Activated CD8-positive, alpha-beta memory T cell treated with anti-CD3 and anti-CD28 coated beads for 4 hours (primary cell): ENCODE data around the gene ROBO1.

Source experiments
- DNase-seq, 2 donors: peaks; one replicate each; pipeline ENCODE4 v3.0.0-alpha.2; 2020; ENCODE audit warnings: low read depth in 2 of 2

ROBO1 gene

GRCh38 chr3:78879295-78879860 is 888.4 kb downstream of the ROBO1 start:
- no peak for DNase-seq

- DNase-seq, result no peak
Observed at GRCh38 chr3:78878789-78879188, 889.0 kb downstream of the ROBO1 start.

- no peak for DNase-seq
Observed at GRCh38 chr3:78878011-78878410, 889.8 kb downstream of the ROBO1 start.

DNA sequence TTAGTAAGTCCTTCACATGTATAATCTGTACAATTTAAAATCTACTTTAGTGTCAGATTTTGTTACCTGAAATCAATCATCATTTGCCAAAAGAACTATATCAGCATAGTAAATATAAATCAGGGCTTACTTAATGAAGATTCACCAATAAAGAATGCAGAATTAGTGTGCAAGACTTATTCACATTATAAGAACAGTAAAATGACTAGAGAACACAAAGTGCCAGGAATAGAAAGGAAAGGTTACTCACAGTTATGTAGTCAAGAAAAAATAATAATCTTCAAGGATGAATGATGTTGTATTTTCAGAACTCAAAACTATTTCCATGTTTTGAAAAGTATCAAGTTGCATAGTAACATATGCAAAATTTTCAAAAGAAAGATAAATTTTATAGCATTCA is 891.9 kb downstream of the ROBO1 start:
- no peak for DNase-seq

- no peak for DNase-seq
Observed at GRCh38 chr3:78875436-78875835, 892.4 kb downstream of the ROBO1 start.

DNA sequence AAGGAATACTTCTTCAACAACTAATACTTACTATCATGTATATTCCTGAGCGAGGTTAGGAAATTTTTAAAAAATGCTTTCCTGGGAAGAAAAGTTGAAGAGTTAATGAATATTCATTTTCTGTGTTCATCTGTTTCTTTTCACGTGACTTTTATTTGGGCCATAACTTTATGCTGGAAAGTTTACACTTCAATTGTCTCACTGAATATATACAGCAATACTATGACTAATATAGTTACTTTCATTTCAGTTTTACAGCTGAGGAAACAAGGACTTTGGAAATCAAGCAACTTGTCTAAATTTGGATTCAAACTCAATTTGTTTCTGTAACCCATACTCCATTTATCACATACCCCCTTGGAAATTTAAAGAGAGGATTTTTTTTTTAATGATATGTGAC is 894.2 kb downstream of the ROBO1 start:
- no peak for DNase-seq

DNA sequence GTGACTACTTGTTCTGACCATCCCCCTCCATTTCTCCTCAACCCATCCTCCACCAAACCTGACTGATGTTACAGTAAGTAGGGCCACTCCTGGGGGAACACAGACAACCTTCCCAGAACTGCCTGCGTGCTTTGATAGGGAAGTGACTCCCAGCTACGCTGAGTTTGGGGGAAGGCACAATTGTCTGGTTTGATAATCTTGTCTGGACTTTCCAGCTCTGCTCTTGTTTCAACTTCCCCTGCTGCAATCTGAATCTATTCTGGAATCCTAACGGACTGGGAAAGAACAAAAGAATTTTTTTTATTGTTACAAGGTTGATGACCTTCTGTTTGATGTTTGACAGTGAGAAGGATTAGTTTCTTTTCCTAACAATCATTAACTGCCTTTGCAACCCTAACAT is 895.6 kb downstream of the ROBO1 start:
- DNase-seq, result no peak

DNA sequence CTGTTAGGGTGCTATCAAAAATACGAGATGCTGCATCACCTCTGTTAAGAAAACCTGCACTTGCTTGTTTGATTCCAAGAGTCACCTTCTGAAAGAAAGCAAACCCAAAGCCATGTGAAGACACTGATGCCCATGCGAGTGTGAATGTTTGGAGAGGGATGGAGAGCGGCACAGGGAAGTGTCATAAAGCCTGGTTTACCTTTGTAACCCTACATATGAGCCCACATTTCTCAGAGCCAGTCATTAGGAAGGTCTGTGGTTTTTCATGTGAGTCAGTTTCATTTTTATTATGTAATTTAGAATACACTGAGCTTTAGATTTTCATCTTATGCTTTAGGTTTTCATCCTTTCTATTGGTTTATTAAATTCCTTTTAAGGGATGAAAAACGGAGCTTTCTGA is 896.8 kb downstream of the ROBO1 start:
- no peak for DNase-seq

- DNase-seq, result no peak
Observed at GRCh38 chr3:78870484-78870883, 897.3 kb downstream of the ROBO1 start.

- DNase-seq, result no peak
Observed at GRCh38 chr3:78868570-78868969, 899.2 kb downstream of the ROBO1 start.

DNA sequence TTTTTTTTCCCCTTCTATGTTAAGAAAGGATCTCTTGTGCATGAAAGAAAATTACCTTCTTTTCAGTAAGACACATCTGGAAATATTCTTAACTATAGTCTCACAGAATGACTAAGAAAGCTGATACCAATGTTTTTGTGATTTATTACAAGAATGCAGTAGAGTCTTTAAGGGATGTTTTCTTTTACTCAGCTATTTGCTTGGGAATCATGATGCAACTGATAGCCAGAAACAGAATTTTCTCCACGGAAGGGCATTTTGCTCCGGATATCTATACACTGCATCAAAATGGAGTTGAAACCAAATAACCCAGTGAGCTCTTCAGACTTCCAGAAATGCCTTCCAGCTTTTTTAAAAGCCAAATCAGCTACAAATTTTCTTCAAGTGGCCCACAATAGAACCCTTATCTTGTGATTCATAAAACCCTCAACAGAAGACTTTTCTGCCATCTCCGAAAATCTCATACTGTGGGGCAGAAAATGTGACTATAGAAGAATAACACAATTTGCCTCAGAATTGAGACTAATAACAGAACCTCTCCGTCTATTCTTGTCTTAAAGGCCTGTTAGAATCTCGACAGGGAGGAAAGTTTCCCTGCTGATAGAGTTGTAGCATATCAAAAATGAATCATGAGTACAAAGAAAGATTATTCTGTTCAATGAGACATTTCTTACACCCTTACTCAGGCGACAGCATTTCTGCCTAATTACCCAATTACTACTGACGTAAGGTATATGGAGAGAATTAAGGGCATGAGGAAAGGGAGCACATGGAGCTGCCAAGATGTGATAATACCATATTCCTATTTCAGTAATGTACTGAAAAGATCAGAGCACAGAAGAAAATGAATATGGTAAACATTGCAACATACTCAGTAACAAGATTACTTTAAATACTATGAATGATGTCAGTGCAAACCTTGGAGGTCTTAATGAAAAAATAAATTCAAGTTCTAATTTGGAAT is 900.1 kb downstream of the ROBO1 start:
- no peak for DNase-seq

DNA sequence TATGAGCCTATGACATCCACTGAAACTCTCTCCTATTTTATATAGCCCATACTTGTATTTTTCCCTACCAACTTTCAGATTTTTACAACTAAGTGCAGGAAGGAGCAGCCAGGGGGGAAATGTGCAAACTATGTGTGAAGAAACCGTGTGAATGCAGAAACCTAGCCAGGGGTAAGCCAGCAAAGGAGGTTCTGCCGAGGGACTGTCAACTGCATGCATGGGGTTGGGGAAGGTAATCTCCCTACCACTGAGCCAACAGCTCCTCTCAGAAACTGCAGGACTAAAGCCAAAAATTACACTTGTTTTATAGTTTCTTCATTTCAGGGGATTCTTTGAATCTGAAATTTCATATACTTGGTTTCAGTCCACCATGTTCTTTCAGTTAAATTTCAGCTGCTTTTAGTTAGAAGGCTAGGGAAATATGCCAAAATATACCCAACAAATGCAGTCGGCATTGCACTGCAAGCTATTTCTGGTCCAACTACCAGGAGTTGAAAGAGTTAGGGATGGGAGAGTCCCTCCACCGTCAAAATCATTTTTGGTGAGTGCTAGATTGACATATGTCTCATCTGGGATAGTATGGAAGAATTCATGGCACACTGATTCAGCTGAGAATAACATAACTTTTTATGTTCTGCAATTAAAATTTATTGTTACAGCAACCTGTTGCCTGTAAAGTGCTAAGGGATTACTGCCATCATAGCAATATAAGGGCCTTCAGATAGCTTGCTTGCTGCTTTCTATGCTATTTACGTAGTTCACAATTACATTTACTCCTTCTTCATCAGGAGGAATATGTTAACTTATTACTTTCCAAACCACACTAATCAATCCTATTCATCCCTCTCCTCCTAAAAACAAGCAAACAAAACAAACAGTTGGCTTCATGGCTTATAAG is 904.2 kb downstream of the ROBO1 start:
- no peak for DNase-seq

GRCh38 chr3:78861156-78861555 is 906.6 kb downstream of the ROBO1 start:
- DNase-seq, result no peak

DNA sequence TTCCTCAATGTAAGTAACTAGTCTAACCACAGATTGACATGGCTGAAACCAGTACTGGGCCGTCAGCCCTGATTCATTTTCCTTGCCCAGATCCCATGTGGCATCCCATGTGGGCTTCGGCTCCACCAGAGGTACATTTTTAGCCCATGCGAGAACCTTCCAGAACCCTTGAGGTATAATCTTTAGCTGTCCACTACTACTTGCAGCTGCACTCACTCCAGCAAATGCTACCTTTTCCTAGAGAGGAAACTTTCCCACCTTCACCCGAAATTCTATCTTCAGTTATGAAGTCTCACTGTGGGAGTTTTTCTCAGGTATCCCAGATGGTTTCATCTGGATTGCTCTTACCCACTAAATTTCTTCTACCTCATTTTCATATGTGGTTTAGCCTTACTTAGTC is 907.2 kb downstream of the ROBO1 start:
- DNase-seq, result no peak

- DNase-seq, result no peak
Observed at GRCh38 chr3:78858910-78859309, 908.9 kb downstream of the ROBO1 start.

DNA sequence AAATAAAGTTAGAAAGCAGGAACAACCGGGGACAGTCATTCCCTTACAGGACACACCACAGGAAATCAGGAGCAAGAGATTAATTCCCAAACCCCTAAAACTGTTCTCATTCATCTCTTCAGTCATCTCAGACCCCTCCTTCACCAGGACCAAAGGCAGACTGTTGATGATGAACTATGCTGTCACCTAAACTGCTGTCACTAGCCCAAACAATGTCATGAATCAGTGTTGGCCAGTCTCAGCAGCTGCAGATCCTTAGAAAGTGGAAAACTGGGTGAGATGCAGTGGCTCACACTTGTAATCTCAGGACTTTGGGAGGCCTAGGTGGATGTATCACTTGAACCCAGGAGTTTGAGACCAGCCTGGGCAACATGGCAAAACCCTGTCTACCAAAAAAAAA is 909.6 kb downstream of the ROBO1 start:
- no peak for DNase-seq

GRCh38 chr3:78857494-78858111 is 910.2 kb downstream of the ROBO1 start:
- no peak for DNase-seq

GRCh38 chr3:78856164-78856563 is 911.6 kb downstream of the ROBO1 start:
- no peak for DNase-seq

GRCh38 chr3:78855190-78855589 is 912.6 kb downstream of the ROBO1 start:
- no peak for DNase-seq

GRCh38 chr3:78848392-78849288 is 919.2 kb downstream of the ROBO1 start:
- no peak for DNase-seq

DNA sequence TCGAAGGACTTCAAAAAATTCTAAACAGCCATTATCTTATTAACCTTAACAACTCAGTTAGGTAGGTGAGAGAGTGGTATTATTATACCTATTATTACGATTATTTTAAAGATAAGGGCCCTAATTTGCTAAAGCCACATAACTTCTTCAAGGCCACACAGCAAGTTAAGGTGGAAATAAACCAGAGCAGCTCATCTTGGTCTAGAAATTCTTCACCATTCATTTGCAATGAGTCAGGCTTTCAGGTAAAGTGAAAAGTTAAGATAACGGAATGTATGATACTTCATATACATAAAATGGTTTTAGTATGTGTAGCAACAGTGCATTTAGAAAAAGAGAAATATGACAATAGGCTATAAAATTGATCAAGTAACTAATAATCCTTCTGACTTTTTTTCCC is 920.2 kb downstream of the ROBO1 start:
- no peak for DNase-seq
